ENCODE data around the gene RANBP1.

- TF ChIP-seq CTCF (IDR thresholded peaks at IDR 0.05; ENCODE audit: borderline replicate concordance, extremely low read depth, low read length, poor library complexity, severe bottlenecking) (no peak), EZH2 (IDR thresholded peaks at IDR 0.05; ENCODE audit: borderline replicate concordance, low read depth, low read length, severe bottlenecking) (no peak)
Measured at GRCh38 chr22:20148414-20148813, 32.5 kb downstream of the RANBP1 start.
